ENCODE data around the gene HSD17B12. TPM values are rescaled to one million over a fixed set of nuclear protein-coding genes. Genes with fewer than 3 reads are reported as not detected.
"Not testable (repeated sequence)": the region's sequence is repeated elsewhere in the genome, so short reads cannot be mapped to it uniquely, and the experiment has no call there.

HSD17B12 gene
- total RNA-seq, 1 donor from 2014 or later, result 102 TPM

GRCh38 chr11:43760902-43761301, 80.4 kb downstream of the HSD17B12 start:
- TF ChIP-seq EZH2 (IDR thresholded peaks at IDR 0.05) (no peak), CTCF (IDR thresholded peaks at IDR 0.05) (no peak), EZH2phosphoT487 (IDR thresholded peaks at IDR 0.05) (no peak)
- H3K4me3 Mint-ChIP-seq, result no peak overlapping the region

GRCh38 chr11:43765194-43765593, 84.7 kb downstream of the HSD17B12 start:
- no peaks in the 10 kb centered on the region for H3K79me2 ChIP-seq (ENCODE audit: low read depth)
- H3K27me3 ChIP-seq, result no peaks in the 10 kb centered on the region
- H3K9ac ChIP-seq, result no peak overlapping the region
- Mint-ChIP-seq H3K4me3 (no peak overlapping the region), H3K4me1 (no peaks in the 10 kb centered on the region), H3K9me3 (peaks cover 20% of the 10 kb centered on the region), H3K27me3 (ENCODE audit: insufficient read depth, low read depth) (no peaks in the 10 kb centered on the region), H3K27ac (no peak overlapping the region), H3K36me3 (peaks cover 24% of the 10 kb centered on the region)
- no peak overlapping the region for H3K4me2 ChIP-seq
- H4K20me1 ChIP-seq (ENCODE audit: low read depth), result no peaks in the 10 kb centered on the region
- H3K27ac ChIP-seq, result no peak overlapping the region
- no peaks in the 10 kb centered on the region for H3K9me3 ChIP-seq (ENCODE audit: low read depth)
- no peak for TF ChIP-seq EZH2 (IDR thresholded peaks at IDR 0.05)
- no peak for TF ChIP-seq EZH2phosphoT487 (IDR thresholded peaks at IDR 0.05)
- no peak for TF ChIP-seq CTCF (IDR thresholded peaks at IDR 0.05)
- H3K4me3 ChIP-seq, result no peak overlapping the region
- H3K36me3 ChIP-seq, result no peaks in the 10 kb centered on the region
- no peak overlapping the region for H2AFZ ChIP-seq (replicated peaks)
- no peaks in the 10 kb centered on the region for H3K4me1 ChIP-seq
- H3F3A ChIP-seq (ENCODE audit: low read depth), result no peaks in the 10 kb centered on the region
- DNase-seq (ENCODE audit: low spot score), result no peak

More at GRCh38 chr11:43760902-43761301, 80.4 kb downstream of the HSD17B12 start:
- H3K4me1 ChIP-seq, result no peaks in the 10 kb centered on the region
- no peaks in the 10 kb centered on the region for H3K79me2 ChIP-seq (ENCODE audit: low read depth)
- H3K27me3 ChIP-seq, result no peaks in the 10 kb centered on the region
- H3K9me3 ChIP-seq (ENCODE audit: low read depth), result no peaks in the 10 kb centered on the region
- H2AFZ ChIP-seq (replicated peaks), result no peak overlapping the region
- H3F3A ChIP-seq (ENCODE audit: low read depth), result no peaks in the 10 kb centered on the region
- no peaks in the 10 kb centered on the region for H3K27me3 Mint-ChIP-seq (ENCODE audit: insufficient read depth, low read depth)
- DNase-seq (ENCODE audit: low spot score), result no peak
- no peaks in the 10 kb centered on the region for H3K36me3 ChIP-seq
- no peak overlapping the region for H3K4me3 ChIP-seq
- no peak overlapping the region for H3K27ac ChIP-seq
- H3K27ac Mint-ChIP-seq, result no peak overlapping the region
- peaks cover 20% of the 10 kb centered on the region for H3K36me3 Mint-ChIP-seq
- peaks cover 15% of the 10 kb centered on the region for H3K9me3 Mint-ChIP-seq
- no peak overlapping the region for H3K9ac ChIP-seq
- no peaks in the 10 kb centered on the region for H3K4me1 Mint-ChIP-seq
- no peak overlapping the region for H3K4me2 ChIP-seq
- H4K20me1 ChIP-seq (ENCODE audit: low read depth), result no peaks in the 10 kb centered on the region

- Mint-ChIP-seq H3K9me3 (peaks cover 20% of the 10 kb centered on the region), H3K36me3 (peaks cover 18% of the 10 kb centered on the region)
- H3K27me3 ChIP-seq; H3K27ac Mint-ChIP-seq; H2AFZ ChIP-seq (replicated peaks); H3K4me3 Mint-ChIP-seq; H3K4me3 ChIP-seq; H3K9ac ChIP-seq; DNase-seq (ENCODE audit: low spot score); H3K27ac ChIP-seq; H3K27me3 Mint-ChIP-seq (ENCODE audit: insufficient read depth, low read depth); H3K4me2 ChIP-seq; H4K20me1 ChIP-seq (ENCODE audit: low read depth); H3K36me3 ChIP-seq; H3K9me3 ChIP-seq (ENCODE audit: low read depth); H3K4me1 ChIP-seq; H3K79me2 ChIP-seq (ENCODE audit: low read depth); H3F3A ChIP-seq (ENCODE audit: low read depth); H3K4me1 Mint-ChIP-seq: not testable (repeated sequence)
Observed at GRCh38 chr11:43768654-43769053, 88.1 kb downstream of the HSD17B12 start.

- Mint-ChIP-seq H3K4me1 (no peaks in the 10 kb centered on the region), H3K9me3 (peaks cover 16% of the 10 kb centered on the region), H3K4me3 (no peak overlapping the region), H3K27me3 (ENCODE audit: insufficient read depth, low read depth) (no peaks in the 10 kb centered on the region), H3K27ac (no peak overlapping the region), H3K36me3 (peaks cover 16% of the 10 kb centered on the region)
- no peak for TF ChIP-seq EZH2phosphoT487 (IDR thresholded peaks at IDR 0.05)
- no peak for TF ChIP-seq EZH2 (IDR thresholded peaks at IDR 0.05)
- no peak for TF ChIP-seq CTCF (IDR thresholded peaks at IDR 0.05)
- no peak overlapping the region for H3K9ac ChIP-seq
- no peaks in the 10 kb centered on the region for H3K79me2 ChIP-seq (ENCODE audit: low read depth)
- DNase-seq (ENCODE audit: low spot score), result no peak
- no peaks in the 10 kb centered on the region for H4K20me1 ChIP-seq (ENCODE audit: low read depth)
- no peak overlapping the region for H2AFZ ChIP-seq (replicated peaks)
- H3K4me3 ChIP-seq, result no peak overlapping the region
- H3F3A ChIP-seq (ENCODE audit: low read depth), result no peaks in the 10 kb centered on the region
- no peaks in the 10 kb centered on the region for H3K36me3 ChIP-seq
- no peaks in the 10 kb centered on the region for H3K27me3 ChIP-seq
- H3K9me3 ChIP-seq (ENCODE audit: low read depth), result no peaks in the 10 kb centered on the region
- H3K27ac ChIP-seq, result no peak overlapping the region
- no peaks in the 10 kb centered on the region for H3K4me1 ChIP-seq
- H3K4me2 ChIP-seq, result no peak overlapping the region
Observed at GRCh38 chr11:43770173-43770572, 89.6 kb downstream of the HSD17B12 start.

All from neural progenitor cell (in vitro differentiated cells).